LNCaP clone FGC (cell line): Measurements from ENCODE around the gene CENPU.
"Not testable (repeated sequence)": the region's sequence is repeated elsewhere in the genome, so short reads cannot be mapped to it uniquely, and the experiment has no call there.

Source experiments
- DNase-seq: peaks from one replicate; pipeline ENCODE4 v3.0.0-alpha.2; 2011; ENCODE audit warnings: low read depth
- H3K4me3 ChIP-seq: 2 replicates; pipeline ENCODE4 v1.5.1; 2011; ENCODE audit warnings: mild to moderate bottlenecking, low read depth, low read length, control low read depth
- CTCF ChIP-seq: IDR thresholded peaks from 2 replicates; pipeline ENCODE4 v1.5.1; 2012; ENCODE audit warnings: mild to moderate bottlenecking; ENCODE audit not compliant: control insufficient read depth, insufficient read depth; ENCODE audit errors: extremely low read depth

The CENPU gene

DNA sequence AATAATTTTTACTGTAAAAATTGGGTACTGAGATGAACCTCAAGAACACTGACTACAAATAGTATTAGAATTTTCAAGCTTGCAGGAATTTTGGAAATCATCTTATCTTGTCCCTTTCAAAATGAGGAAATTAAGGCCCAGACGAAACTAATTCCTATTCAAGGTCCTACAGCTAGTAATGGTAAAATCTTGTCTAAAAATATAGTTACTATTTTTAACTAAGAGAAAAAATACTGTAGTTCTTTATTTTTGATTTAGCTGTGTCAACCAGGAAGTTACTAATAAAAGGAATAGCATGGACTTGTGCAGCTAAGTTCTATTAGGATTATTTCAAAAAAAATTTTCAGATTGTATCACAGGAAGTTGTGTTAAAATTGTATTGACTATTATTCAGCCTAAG, 71.7 kb downstream of the CENPU start:
- H3K4me3 ChIP-seq, result no peak overlapping the region
- DNase-seq, result no peak
- TF ChIP-seq CTCF, result no peak

- TF ChIP-seq CTCF, result no peak
- H3K4me3 ChIP-seq, result no peak overlapping the region
- DNase-seq, result no peak
These were observed 72.9 kb downstream of the CENPU start for GRCh38 chr4:184660978-184661377.

- not testable (repeated sequence) for H3K4me3 ChIP-seq, DNase-seq
These were observed 76.1 kb downstream of the CENPU start for GRCh38 chr4:184657820-184658219.

DNA sequence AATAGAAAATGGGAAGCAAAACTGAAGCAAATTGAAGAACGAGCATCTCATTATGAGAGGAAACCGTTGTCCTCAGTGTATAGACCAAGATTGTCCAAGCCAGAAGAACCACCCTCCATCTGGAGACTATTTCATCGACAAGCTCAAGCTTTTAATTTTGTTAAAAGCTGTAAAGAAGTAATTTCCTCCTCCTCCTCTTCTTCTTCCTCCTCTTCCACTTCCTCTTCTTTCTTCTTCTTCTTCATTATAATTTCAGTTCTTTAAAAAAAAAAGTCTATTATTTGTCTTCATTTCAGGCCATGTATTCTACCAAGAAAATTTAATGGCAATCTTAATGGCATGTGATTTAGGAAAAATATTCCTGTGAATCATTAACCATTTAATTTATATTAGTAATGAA, 76.8 kb downstream of the CENPU start:
- H3K4me3 ChIP-seq, result no peak overlapping the region
- TF ChIP-seq CTCF, result no peak
- no peak for DNase-seq

- TF ChIP-seq CTCF, result no peak
- no peak for DNase-seq
- H3K4me3 ChIP-seq, result no peak overlapping the region
These were observed 77.7 kb downstream of the CENPU start for GRCh38 chr4:184655889-184656869.

DNA sequence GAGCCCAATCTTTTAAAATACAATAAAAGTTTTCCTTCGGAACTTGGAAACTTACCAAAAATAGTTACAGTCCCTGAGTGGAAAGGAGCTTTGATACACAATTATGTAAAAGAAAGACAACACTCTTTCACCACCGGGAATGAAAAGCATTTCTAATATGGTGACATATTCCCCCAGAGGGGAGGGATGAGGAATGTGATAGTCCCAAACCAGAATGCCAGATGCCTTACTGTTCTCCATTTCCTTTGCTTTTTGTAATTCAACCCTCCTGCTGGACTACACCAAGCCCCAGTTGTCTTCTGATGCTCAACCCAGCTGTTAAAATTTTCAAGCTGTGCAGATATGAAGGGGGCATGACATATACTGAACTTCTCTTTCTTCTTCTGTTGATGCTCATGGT, 80.2 kb downstream of the CENPU start:
- no peak for DNase-seq
- no peak overlapping the region for H3K4me3 ChIP-seq
- no peak for TF ChIP-seq CTCF

- not testable (repeated sequence) for H3K4me3 ChIP-seq, DNase-seq
These were observed 81.2 kb downstream of the CENPU start for GRCh38 chr4:184652681-184653080.

DNA sequence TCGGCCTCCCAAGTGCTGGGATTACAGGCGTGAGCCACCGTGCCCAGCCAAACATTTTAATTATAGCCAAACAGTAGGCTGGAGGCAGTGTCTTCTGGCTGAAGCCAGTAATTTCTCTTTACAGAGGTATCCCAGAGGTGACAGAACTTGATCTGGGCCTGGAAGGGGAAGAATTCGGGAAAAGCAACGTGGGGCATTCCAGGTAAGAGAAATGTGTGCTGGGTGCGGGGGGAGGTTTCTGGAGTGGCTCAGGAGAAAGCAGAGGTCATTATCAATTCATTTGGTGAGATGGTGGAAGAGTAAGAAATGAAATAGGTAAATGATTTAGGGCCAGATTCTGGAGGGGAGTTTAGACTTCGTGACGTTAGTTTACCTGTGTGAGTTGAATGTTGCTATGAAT, 82.0 kb downstream of the CENPU start:
- H3K4me3 ChIP-seq, result no peak overlapping the region
- no peak for DNase-seq
- TF ChIP-seq CTCF, result no peak
